ENCODE data around the gene DNAJC7.

DNA sequence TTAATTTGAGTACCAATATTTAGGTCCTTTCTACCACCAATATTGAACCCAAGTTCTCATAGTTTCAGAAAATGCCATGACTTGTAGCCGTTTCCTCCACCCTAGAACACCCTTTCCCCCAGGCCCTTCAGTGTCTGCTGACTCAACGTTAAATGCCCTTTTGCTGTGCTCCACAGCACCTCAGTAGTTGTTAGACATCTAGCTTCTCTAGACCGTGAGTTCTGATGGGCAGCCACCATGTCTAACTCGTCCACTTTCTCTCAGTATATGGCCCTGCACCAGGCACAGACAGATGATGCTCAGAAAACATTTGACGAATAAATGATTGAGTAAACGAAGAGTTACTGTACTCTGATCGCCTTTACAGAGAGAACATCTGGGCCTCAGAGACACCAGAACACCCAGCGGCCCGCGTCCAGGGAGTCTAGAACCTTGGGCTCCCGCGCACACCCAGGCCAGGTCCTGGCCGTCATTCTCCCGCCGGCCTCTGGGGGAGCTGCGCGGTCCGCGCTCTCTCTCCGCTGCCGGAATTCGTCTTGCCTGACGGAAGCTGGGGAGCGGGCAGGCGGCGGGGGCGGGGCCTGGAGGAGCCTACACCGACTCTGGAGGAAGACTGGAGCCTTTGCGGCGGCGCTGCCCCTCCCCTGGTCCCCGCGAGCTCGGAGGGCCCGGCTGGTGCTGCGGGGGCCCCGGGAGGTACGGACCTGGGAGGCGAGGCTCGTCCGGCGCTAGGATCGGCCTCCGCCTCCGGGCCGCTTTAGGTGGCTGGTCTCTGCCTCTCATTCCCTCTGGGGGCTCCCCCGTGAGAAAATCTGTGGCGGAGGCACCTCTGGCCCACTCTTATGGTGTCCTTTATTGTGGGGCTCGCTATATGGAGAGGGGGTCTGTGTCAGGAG, 2.5 kb upstream of the DNAJC7 start, which contains the start of gene NKIRAS2:
- TF ChIP-seq, protein P1, sequence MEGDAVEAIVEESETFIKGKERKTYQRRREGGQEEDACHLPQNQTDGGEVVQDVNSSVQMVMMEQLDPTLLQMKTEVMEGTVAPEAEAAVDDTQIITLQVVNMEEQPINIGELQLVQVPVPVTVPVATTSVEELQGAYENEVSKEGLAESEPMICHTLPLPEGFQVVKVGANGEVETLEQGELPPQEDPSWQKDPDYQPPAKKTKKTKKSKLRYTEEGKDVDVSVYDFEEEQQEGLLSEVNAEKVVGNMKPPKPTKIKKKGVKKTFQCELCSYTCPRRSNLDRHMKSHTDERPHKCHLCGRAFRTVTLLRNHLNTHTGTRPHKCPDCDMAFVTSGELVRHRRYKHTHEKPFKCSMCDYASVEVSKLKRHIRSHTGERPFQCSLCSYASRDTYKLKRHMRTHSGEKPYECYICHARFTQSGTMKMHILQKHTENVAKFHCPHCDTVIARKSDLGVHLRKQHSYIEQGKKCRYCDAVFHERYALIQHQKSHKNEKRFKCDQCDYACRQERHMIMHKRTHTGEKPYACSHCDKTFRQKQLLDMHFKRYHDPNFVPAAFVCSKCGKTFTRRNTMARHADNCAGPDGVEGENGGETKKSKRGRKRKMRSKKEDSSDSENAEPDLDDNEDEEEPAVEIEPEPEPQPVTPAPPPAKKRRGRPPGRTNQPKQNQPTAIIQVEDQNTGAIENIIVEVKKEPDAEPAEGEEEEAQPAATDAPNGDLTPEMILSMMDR (IDR thresholded peaks at IDR 0.05), result peak; percentile 93 to 98 (median 95)
- peak; percentile 35 for TF ChIP-seq POLR2A (IDR thresholded peaks at IDR 0.05)
